Left ventricle myocardium superior (tissue), 1 donor: ENCODE measurements around the gene TFF1. TPM values are rescaled to one million over a fixed set of nuclear protein-coding genes. Genes with fewer than 3 reads are reported as not detected.

Source experiments
- ATAC-seq: fragments of 200-7000 bp; cut with Tn5 transposase; one replicate; pipeline ENCODE4 v1.9.1; 2020; ENCODE audit warnings: mild to moderate bottlenecking, moderate library complexity
- DNase-seq: peaks from one replicate; pipeline ENCODE4 v3.0.0-alpha.2; 2020
- intact Hi-C: fragments of 100-400 bp; cut with micrococcal nuclease; formaldehyde crosslinking; loops from one replicate; pipeline ENCODE4 v1.11.0; 2022
- total RNA-seq: library from RNA; stranded (reverse); fragmentation: NEBNext Ultra II Directional; extraction: Animal tissue kit (Norgen Biotek cat#: 25700); gene quantifications from one replicate; pipeline ENCODE4 v1.2.1, GENCODE V29; 2021
- donor health status: DM: no; HTN: yes; CAD: no; lungs with severe emphysema.

TFF1 gene
- total RNA-seq, 1 donor from 2014 or later, result not detected

DNA sequence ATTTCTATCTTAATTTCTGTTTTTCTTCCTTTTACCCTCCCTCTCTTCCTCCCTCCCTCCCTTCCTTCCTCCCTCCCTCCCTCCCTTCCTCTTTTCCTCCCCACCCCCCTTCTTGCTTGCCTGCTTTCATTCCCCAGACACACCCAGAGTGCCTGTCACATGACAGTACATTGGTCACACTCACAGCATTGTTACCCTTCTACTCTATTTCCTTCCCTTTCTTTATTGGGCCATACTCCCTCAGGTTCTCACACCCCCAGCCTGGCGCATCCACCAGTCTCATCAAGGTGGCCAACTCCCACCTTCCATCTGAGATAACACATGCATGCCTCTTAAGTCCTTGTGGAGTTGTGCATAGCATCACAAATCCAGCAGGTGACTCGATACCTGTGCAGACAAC, 18.7 kb upstream of the TFF1 start:
- intact Hi-C loops, result no loop called here
- ATAC-seq (no peak), DNase-seq (no peak)

DNA sequence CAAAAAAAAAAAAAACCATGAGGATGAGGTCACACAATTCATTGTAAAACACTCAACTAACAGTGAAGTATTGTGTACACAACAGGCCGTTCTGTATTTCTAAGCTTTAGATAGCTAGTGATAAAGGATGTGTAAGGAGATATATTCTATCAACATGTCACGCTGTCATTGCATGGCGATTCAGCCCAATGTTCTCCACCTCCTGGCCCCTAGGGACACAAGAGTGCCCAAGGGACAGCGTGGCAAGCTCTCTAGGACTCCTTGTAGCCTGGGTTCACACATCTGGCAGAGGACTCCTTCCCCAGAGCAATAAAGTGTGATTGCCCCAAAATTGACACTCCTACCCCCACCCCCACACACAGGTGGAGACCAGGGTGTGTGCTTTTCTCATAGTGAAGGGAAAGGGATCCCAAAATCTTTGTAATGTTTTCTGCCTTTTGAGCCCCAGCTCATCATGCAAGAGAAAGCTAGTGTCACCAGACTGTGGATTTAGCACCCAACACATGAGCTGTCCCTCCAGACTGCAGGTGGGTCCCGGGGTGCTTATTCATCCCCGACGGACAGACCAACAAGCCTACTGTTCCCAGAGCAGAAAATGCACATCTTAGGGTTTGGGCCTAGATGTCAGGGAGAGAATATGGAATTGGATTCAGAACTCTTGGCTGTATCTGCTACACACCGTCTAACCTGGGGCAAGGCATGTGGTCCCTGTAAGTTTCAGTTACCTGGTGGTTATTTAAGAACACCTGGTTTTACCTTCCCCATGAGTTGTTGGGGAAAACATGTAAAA, 18.0 kb upstream of the TFF1 start:
- ATAC-seq, result no peak
- DNase-seq, result no peak
- intact Hi-C loops, result no loop called here

DNA sequence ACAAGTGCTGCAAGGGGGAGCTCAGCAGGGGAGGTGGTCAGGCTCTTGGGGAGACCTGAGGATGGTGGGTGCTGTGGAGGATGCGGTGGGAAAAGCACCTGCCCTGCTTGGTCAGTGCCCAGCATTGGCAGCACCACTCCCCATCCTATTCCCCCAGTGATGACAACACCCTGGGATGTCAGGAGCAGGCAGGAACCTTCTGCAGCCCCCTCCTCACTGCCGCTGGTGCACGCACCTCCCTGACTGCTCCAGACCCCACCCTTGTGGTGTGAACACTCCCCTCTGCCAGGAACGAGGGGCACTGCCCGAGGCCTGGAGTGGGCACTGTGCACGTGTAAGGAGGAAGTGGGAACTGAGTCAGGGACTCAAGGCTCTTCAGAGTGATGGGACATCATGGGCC, 17.0 kb upstream of the TFF1 start:
- ATAC-seq (no peak), DNase-seq (no peak)
- intact Hi-C loops, result no loop called here

DNA sequence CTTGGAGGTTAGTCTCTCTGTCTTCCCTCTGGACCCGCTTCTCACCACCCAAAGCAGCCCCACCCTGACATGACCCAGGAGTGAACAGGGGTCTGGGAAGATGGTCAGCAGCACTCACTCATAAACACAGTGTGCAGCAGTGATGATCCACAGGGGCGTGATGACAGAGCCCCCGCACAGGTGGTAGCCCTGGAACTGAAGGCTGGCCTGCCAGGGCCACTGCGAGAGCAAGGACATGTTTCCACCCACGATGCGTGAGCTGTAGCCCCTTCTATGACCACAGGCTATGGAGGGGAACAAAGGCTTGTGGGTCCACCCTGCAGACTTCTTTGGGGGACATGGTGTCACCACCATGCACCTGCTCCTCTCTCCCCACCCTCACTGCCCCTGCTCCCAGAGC, 16.6 kb upstream of the TFF1 start:
- DNase-seq, result no peak
- intact Hi-C loops, result no loop called here

DNA sequence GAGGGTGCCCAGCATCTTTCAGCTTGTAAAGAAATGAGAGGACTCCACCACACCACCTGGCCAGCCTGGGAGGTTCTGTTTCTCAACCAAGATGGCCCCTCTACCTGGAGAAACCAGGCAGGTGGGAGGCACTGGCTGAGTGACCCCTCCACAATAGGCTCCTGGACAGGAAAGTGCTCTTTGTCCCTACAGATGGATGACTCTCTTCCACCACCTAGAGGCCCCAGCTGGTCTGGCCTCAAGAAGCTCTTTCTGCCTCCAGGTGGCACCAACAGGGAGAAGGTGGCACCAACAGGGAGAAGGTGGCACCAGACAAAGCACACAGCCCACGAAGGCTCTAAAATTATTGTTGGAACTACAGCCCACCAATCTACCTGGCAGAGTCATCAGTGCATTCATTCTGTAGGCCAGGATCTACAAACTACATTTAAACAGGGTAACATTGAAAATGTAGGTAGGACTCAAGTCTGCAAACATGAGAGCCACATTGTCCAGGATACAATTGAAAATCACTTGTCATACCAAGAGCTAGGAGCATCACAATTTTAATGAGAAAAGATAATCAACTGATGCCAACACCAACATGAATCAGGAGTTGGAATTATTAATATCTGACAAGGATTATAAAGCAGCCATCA, 15.1 kb upstream of the TFF1 start:
- ATAC-seq (no peak), DNase-seq (no peak)
- intact Hi-C loops, result no loop called here

More for the DNA sequence above, 16.6 kb upstream of the TFF1 start:
- ATAC-seq, result no peak

DNA sequence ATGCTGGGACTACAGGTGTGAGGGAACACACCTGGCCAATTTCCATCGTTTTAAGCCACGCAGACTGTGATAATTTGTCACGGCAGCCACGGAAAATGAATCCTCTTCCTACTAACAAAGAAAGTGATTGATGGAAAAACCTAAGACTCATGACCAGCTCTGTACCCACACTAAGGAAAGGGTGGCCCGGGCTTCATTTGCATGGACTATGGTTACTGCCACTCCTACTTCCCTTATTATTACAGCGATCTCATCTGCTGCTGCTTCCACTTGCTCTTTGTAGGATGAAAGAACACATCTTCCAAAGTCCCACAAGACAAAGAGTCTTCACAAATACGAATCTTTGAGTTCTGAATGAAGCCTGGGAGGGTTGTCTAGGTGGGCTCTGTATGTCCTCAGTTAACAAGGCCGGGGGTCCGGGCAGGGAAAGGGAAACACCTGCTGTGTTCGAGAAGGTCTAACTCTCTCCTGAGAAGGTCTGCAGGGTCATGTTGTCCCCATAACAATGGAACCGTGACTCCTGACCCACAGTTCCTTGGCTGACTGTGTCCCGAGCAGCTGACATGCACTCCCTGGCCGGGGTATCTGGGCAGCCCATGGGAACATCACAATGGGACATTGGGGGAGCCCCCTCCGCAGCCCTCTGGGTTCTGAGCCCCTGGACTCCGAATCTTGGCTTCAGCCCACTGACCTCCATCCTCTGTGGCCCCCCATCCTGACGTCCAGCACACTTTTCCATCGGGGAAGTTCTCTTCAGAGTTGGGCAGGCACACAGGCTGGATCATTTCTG, 13.3 kb upstream of the TFF1 start:
- DNase-seq, result no peak
- no peak for ATAC-seq
- intact Hi-C loops, result no loop called here

DNA sequence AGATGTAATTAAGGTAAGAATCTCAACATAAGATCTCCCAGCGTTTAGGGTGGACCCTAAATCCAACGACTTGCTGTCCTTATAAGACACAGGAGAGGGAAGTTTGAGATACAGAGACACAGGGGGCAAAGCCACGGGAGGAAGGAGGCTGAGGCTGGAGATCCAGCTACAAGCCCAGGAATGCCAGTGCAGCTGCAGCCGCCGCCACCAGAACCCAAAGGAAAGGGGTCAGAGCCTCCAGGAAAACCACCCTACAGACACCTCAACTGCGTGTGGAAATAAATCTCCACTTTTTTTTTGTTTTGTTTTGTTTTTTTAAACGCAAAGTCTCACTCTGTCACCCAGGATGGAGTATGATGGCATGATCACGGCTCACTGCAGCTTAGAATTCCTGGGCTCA, 12.1 kb upstream of the TFF1 start:
- intact Hi-C loops, result no loop called here
- DNase-seq (no peak), ATAC-seq (no peak)

DNA sequence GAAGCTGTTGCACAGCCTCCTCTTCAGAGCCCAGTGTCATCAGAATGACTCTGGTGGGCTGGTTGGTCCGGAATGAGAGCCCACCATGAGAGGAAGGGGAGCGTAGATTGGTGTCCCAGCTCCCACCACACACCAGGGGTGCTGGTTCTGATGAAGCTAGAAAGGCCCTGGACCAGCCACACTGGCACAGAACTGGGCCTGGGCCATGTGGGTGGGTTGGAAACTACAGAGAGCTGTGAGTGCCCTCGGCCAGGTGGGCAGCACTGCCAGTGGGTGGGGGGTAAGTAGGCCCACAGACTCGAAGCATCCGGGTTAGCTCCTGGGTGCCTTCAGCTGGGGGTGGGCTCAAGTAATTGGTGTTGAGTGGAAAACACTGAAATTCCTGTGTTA, 11.6 kb upstream of the TFF1 start:
- DNase-seq, result no peak
- intact Hi-C loops, result no loop called here
- no peak for ATAC-seq

DNA sequence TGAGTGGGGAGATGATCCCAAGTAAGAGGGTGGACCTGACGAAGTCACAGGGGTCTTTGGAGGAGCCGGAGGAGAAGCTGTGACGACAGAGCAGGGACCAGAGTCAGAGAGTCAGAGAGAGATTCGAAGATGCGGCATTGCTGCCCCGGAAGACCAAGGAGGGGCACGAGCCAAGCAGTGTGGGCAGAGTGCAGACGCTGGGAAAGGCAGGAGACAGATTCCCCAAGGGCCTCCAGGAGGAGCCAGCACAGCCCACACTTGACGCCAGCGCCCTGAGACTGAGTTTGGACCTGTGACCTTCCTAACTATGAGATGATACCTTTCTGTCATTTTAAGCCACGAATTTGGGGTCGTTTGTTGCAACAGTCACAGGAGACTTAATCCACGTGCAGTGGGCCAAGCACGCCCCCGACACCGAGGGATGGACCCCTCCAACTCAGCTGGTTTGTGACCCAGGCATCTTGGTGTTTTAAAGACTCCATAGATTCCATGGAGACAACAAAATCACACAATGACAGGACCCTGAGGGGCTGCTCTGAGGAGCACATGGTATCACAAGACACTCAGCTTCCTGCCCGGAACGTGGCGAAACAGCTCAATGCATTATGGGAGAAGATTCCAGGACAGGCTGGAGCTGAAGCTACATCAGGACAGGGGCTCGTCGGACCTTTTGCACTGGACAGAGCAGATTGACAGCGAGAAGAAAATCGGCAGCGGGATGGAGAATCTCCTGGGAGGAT, 11.0 kb upstream of the TFF1 start:
- no peak for ATAC-seq
- intact Hi-C loops, result no loop called here
- no peak for DNase-seq

DNA sequence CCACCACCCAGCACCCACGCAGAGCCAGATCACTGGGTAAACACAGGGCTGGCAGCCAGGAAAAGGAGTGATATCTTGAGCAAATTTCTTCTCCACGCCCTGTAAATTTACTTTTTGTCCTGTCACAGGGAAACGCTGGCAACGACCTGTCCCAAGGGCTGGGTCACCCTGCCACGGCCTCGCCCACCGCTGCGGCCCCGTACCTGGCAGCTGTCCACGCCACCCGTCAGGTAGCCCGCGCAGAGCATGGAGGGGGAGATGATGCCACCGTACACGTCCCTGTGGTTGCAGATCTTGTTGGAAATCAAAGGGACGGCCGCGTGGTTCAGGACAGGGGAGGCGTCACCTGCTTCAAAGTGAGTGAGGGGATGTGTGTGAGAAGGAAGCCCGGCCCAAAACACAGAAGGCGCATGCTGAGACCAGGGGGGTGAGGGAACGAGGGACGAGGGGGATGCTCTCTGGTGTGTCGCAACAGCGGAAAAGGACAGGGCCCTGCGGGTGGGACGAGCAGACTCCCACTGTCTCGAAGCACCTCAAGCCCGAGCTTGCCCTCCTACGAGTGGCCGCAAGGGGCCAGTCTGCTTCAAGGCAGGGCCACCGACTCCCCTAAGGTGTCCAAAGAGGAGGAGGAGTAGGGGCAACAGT, 10.1 kb upstream of the TFF1 start:
- intact Hi-C loops, result no loop called here
- DNase-seq (no peak), ATAC-seq (no peak)

DNA sequence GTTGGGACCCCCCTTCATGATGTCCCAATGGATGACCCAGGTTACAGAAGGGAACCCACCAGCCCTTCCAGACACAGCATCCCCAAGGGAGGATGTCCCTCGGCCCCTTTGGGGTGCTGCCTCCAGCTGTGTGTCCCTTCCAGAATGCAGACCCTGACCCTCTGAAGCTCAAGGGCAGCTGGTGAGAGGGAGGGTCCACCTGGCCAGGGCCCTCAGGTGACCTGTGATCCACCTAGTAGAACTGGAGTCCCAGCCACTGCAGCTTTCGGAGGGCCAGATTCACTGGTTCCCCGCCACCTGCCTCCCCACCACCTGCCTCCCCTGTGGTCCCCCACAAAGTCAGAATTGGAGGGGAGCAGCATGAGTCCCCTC, 9.6 kb upstream of the TFF1 start:
- DNase-seq (no peak), ATAC-seq (no peak)
- intact Hi-C loops, result no loop called here

DNA sequence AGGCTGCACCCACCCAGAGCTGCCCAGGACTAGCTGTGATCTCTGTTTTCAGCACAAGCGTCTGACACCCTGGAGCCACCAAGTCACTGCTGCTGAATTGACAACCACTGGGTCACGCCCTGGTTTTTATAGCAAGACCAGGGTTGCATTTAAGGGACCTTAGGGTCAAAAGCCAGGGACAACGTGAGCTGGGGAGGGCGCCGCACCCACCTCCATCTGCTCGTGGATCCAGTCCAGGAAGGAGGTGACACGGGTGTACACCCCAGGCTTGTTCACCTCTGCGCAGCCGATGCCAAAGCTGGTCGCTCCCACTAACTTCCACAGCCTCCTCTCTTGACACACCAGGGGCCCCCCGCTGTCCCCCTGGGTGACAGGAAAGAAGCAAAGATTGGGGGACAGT, 9.2 kb upstream of the TFF1 start:
- no peak for ATAC-seq
- intact Hi-C loops, result no loop called here
- no peak for DNase-seq

DNA sequence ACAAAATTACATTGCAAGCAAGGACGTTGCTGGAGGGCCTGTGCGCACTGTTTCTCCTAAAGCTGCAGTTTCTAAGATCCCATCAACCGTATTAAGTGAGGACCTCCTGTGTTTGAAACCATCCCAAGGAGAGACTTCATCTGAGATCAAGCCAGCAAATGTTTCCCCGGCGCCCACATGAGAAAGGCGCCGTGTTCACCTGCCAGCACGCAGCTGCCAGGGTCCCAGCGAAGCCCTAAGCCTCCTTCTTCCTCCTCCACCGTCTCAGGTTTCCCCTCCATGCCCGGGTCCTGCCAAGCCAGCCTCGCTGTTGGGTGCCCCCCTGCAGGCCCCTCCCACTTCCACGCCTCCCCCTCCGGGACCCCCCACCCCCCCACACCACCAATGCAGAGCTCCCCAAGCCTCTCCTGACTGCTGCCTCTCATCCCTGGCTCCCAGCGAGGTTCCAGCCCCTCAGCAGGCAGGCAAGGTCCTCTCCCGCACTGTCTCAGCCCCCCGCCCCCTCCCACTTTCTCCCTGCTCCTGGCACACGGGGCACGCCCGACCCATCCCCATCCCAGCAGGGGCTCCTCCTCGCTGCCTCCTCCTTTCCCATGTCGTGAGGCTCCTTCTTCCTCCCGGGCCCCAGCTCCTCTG, 8.6 kb upstream of the TFF1 start:
- DNase-seq (no peak), ATAC-seq (no peak)
- intact Hi-C loops, result no loop called here

DNA sequence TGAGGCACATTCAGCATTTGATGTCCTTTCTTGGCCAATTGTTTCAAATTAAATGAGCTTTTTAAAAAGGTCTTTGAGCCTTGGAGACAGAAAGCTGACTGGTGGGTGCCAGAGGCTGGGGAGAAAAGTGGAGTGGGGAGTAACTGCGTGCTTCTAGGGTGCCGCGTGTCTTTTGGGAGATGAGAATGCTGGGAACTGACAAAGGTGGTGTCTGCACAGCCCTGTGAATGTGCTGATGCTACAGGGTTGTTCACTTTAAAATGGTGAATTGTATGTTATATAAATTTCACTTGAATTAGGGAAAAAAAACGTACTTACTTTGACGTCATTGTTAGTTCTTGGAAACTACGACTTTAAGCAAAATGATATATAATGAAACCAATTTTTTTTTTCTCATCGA, 8.1 kb upstream of the TFF1 start:
- no peak for ATAC-seq
- no peak for DNase-seq
- intact Hi-C loops, result no loop called here

DNA sequence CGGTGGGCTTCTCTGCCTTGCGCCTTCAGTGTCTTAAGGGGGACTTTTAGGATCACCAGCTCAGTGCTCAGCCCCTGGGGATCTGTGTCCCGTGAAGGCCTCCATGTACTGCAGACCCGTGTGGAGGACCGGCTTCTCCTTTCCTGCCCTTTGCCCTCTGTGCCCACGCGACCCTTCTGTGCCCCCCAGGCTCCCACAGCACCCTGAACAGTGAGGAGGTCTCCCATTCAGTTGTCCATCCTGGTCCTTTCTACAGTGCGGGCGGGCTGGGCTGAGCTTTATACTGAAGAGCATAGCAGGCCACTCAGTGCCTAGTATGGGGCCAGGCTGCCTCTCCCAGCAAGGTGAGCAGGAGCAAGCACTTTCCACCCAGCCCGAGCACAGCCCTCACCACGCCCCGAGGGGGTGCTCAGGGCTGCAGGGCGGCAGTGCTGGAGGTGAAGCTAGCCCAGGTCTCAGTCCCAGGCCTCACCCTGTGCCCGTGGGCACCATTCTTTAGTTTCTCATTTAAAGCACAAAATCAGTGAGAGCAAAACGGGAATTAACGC, 7.6 kb upstream of the TFF1 start:
- intact Hi-C loops, result no loop called here
- ATAC-seq (no peak), DNase-seq (no peak)

DNA sequence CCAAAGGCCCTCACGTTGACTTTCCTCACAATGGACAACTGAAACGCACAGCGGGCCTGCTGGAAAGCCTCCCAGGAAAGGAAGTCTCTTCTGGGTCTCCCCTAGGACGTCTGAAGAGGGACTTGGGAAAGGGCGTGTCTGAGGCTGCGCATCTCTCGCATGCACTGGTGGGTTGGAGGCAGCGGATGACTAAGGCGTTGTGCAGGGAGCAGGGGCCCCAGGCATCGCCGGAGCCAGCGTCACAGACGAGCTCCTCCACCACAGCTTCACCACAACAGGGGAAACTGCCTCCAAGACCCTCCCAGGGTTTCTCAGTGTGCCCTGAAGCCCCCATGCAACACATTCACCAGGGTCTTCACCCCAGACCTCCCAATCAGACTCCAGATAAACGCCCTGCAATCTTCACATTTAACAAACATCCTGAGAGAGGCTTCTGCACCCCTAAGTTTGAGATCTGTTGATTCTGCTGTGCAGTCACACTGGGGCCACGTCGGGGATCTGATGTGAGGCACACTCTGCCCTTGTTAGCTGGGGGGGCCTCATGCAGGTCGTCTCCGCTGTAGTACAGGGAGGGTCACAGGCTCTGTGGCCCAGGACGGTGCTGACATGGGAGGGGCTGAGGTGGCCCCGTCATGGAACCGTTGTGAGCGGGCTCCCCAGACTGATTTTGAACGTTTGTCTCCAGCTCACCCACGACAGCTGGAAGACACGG, 7.0 kb upstream of the TFF1 start:
- intact Hi-C loops, result no loop called here
- no peak for ATAC-seq
- no peak for DNase-seq

DNA sequence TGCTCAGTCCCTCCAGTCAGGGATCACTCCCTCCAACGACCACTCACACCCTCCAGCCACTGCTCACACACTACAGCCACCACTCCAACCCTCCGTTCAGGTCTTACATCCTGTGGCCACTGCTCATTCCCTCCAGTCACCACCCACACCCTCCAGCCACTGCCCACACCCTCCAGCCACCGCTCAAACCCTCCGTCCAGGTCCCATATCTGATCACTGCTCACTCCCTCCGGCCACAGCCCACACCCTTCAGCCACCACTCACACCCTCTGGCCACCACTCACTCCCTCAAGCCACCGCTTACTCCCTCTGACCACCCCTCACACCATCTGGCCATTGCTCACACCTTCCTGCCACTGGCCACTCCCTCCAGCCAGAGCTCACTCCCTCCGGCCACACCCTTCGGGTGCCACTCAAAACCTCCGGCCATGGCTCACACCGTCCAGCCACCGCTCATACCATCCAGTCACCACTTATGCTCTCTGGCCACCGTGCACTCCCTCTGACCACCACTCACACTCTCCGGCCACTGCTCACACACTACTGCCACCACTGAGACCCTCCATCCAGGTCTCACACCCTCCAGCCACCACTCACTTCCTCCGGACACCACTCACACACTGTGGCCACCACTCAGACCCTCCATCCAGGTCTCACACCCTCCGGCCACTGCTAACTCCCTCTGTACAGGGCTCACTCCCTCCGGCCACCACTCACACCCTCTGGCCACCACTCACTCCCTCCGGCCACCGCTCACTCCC, 4.7 kb upstream of the TFF1 start:
- DNase-seq (no peak), ATAC-seq (no peak)
- intact Hi-C loops, result no loop called here
